Vagina (tissue), 2 donors: ENCODE measurements around the gene PLSCR3. TPM values are rescaled to one million over a fixed set of nuclear protein-coding genes. Genes with fewer than 3 reads are reported as not detected.

Experiments used
- DNase-seq, 2 donors: peaks; one replicate each; pipeline ENCODE4 v3.0.0-alpha.2; 2017; ENCODE audit errors: extremely low spot score in 2 of 2
- H3K27ac ChIP-seq: fragments of 200-600 bp; sonication (generic); one replicate; pipeline ENCODE4 v1.5.1; 2019
- H3K27me3 ChIP-seq: fragments of 200-600 bp; sonication (generic); one replicate; pipeline ENCODE4 v1.5.1; 2019
- H3K36me3 ChIP-seq, 2 donors: fragments of 200-600 bp; sonication (generic); one replicate each; pipeline ENCODE4 v1.5.1; 2017 to 2019
- H3K4me1 ChIP-seq: fragments of 200-600 bp; sonication (generic); one replicate; pipeline ENCODE4 v1.5.1; 2019
- H3K4me3 ChIP-seq, 2 donors: fragments of 200-600 bp; sonication (generic); 1 replicate in 1 of 2; 2 replicates in 1 of 2; pipeline ENCODE4 v1.5.1; 2016 to 2019
- H3K9me3 ChIP-seq: fragments of 200-600 bp; sonication (generic); one replicate; pipeline ENCODE4 v1.5.1; 2019
- POLR2A ChIP-seq, 2 donors: fragments of 450-650 bp; IDR thresholded peaks; one replicate each; pipeline ENCODE4 v1.6.1; 2017; ENCODE audit warnings: antibody characterized with exemption in 2 of 2, mild to moderate bottlenecking in 2 of 2, moderate library complexity in 2 of 2
- POLR2AphosphoS5 ChIP-seq, 2 donors: sonication (generic); formaldehyde crosslinking; IDR thresholded peaks; one replicate each; pipeline ENCODE4 v1.9.0; 2017; ENCODE audit warnings: antibody characterized with exemption in 2 of 2, mild to moderate bottlenecking in 2 of 2, low read depth in 1 of 2; ENCODE audit not compliant: insufficient read depth in 1 of 2
- intact Hi-C: fragments of 100-400 bp; cut with DNase I; formaldehyde crosslinking; loops from one replicate; pipeline ENCODE4 v1.15.1; 2023
- total RNA-seq: library from RNA; depleted of rRNA; stranded (reverse); fragments of >200 nt; gene quantifications from one replicate; pipeline ENCODE4 v1.2.3, GENCODE V29; 2016
- TF ChIP-seq, protein P1 (sequence below), 3 experiments: fragments of 450-650 bp in 2 of 3; fragments of 200-600 bp in 1 of 3; sonication (generic) in 1 of 3; IDR thresholded peaks; one replicate each; pipeline ENCODE4 v1.5.1; 2017 to 2019; ENCODE audit warnings: antibody characterized with exemption in 3 of 3, mild to moderate bottlenecking in 2 of 3, moderate library complexity in 2 of 3

Gene PLSCR3
- total RNA-seq, 1 donor from 2014 or later = 37.1 TPM

DNA sequence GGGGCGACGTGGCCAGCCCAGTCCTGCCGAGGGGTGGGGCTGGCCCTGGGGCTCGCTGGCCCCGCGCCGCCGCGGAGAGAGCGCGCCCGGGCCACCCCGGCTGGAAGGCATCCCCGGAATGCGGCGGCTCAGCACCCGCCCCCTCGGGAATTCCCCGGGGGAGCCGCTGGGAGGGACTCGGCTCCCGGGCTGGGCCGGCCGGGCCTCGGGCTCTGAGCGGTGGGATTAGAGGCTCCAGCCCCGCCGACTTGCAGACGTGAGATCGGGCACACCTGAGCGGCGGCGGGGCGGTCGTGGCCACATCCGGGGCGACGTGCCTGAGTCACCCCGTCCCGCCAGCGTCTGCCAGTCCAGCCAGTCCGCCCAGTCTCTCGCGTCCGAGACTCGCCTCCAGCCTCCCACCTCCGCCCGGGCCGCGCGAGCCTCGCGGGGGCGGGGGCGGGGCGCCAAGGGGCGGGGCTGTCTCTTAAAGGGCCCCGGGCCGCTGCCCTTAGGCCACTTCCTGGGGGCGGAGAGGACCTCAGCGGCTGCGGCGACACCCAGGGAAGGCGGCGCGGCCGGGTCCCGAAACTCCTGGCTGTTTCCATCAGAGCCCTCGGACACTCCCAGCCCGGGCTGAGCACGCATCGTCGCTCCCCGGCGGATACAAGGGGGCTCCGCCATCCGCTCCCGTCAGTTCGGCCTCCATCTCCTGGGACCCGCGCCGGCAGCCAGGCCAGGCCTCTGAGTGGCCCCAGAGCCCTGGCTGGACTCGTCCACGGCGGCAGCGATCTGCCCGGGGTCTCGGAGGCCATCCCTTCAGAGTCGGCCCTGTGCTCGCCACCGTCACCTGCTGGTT, 42.4 kb downstream of the PLSCR3 start, which contains the start of gene KCTD11:
KCTD11 (plus strand) TSS at position 498 of the 838 bp plus-strand sequence.
- no peak for DNase-seq
- Histone ChIP-seq H3K4me1 (peaks cover 52% of the 10 kb centered on the region), H3K9me3 (no peaks in the 10 kb centered on the region), H3K27ac (peak within 1 kb of the TSS; percentile 96), H3K27me3 (no peaks in the 10 kb centered on the region), H3K4me3 (peak within 1 kb of the TSS; percentile 87 to 99), H3K36me3 (no peaks in the 10 kb centered on the region)
- intact Hi-C loops = loop anchor here (5.0 to 10.0 kb wide), 4 partner anchors 55 to 213 kb away; partner anchors contain the start of genes FGF11, NLGN2, POLR2A and SENP3
- peak in 1 of 2 donors; percentile 47 for TF ChIP-seq POLR2A (IDR thresholded peaks at IDR 0.05)
- TF ChIP-seq, protein P1, sequence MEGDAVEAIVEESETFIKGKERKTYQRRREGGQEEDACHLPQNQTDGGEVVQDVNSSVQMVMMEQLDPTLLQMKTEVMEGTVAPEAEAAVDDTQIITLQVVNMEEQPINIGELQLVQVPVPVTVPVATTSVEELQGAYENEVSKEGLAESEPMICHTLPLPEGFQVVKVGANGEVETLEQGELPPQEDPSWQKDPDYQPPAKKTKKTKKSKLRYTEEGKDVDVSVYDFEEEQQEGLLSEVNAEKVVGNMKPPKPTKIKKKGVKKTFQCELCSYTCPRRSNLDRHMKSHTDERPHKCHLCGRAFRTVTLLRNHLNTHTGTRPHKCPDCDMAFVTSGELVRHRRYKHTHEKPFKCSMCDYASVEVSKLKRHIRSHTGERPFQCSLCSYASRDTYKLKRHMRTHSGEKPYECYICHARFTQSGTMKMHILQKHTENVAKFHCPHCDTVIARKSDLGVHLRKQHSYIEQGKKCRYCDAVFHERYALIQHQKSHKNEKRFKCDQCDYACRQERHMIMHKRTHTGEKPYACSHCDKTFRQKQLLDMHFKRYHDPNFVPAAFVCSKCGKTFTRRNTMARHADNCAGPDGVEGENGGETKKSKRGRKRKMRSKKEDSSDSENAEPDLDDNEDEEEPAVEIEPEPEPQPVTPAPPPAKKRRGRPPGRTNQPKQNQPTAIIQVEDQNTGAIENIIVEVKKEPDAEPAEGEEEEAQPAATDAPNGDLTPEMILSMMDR (IDR thresholded peaks at IDR 0.05) = peak in 2 of 3 experiments; percentile 10
- TF ChIP-seq POLR2AphosphoS5 (IDR thresholded peaks at IDR 0.05; ENCODE audit: insufficient read depth in 1 of 2, low read depth in 1 of 2) = peak in 1 of 2 donors; percentile 81

- no peaks in the 10 kb centered on the region for H3K9me3 ChIP-seq
- intact Hi-C loops = loop anchor here (5.0 kb wide), 1 partner anchor 36 kb away; no protein-coding TSS in a partner anchor
Observed at GRCh38 chr17:7348478-7349242, 45.7 kb downstream of the PLSCR3 start.

GRCh38 chr17:7347630-7348477, 46.5 kb downstream of the PLSCR3 start:
- no peak for DNase-seq
- H3K27ac ChIP-seq = no peak overlapping the region
- no peaks in the 10 kb centered on the region for H3K36me3 ChIP-seq
- H3K9me3 ChIP-seq = no peaks in the 10 kb centered on the region
- intact Hi-C loops = loop anchor here (5.0 kb wide), 1 partner anchor 36 kb away; no protein-coding TSS in a partner anchor
- H3K4me1 ChIP-seq = peaks cover 20% of the 10 kb centered on the region
- no peaks in the 10 kb centered on the region for H3K27me3 ChIP-seq
- no peak overlapping the region for H3K4me3 ChIP-seq
- TF ChIP-seq, protein P1 (IDR thresholded peaks at IDR 0.05) = no peak
- TF ChIP-seq POLR2AphosphoS5 (IDR thresholded peaks at IDR 0.05; ENCODE audit: insufficient read depth in 1 of 2, low read depth in 1 of 2) = peak in 1 of 2 donors; percentile 12
- TF ChIP-seq POLR2A (IDR thresholded peaks at IDR 0.05) = no peak

More at GRCh38 chr17:7348478-7349242, 45.7 kb downstream of the PLSCR3 start:
- Histone ChIP-seq H3K4me1 (peaks cover 28% of the 10 kb centered on the region), H3K4me3 (no peak overlapping the region), H3K27me3 (no peaks in the 10 kb centered on the region), H3K36me3 (no peaks in the 10 kb centered on the region), H3K27ac (no peak overlapping the region)
- DNase-seq = no peak
- TF ChIP-seq, protein P1 (IDR thresholded peaks at IDR 0.05) = no peak
- TF ChIP-seq POLR2A (IDR thresholded peaks at IDR 0.05) (no peak), POLR2AphosphoS5 (IDR thresholded peaks at IDR 0.05; ENCODE audit: insufficient read depth in 1 of 2, low read depth in 1 of 2) (no peak)

GRCh38 chr17:7346761-7347614, 47.3 kb downstream of the PLSCR3 start:
- Histone ChIP-seq H3K36me3 (no peaks in the 10 kb centered on the region), H3K27ac (no peak overlapping the region), H3K9me3 (no peaks in the 10 kb centered on the region), H3K4me3 (no peak overlapping the region), H3K27me3 (no peaks in the 10 kb centered on the region), H3K4me1 (peaks cover 15% of the 10 kb centered on the region)
- TF ChIP-seq, protein P1 (IDR thresholded peaks at IDR 0.05) = no peak
- TF ChIP-seq POLR2AphosphoS5 (IDR thresholded peaks at IDR 0.05; ENCODE audit: insufficient read depth in 1 of 2, low read depth in 1 of 2) = no peak
- no peak for TF ChIP-seq POLR2A (IDR thresholded peaks at IDR 0.05)
- no peak for DNase-seq
- intact Hi-C loops = loop anchor here (5.0 kb wide), 1 partner anchor 35 kb away; no protein-coding TSS in a partner anchor
